GM23338 (cell line): ENCODE data around the gene ENOPH1.

Experiments
- CREB1 ChIP-seq: fragments of 250-450 bp; sonication (Bioruptor Pico); IDR thresholded peaks from 2 replicates; pipeline ENCODE4 v1.5.0; 2020; ENCODE audit warnings: low read depth, mild to moderate bottlenecking, moderate library complexity
- EZH2 ChIP-seq: fragments of 200-600 bp; sonication (generic); IDR thresholded peaks from one replicate; pipeline ENCODE4 v1.8.0; 2017; ENCODE audit warnings: antibody characterized with exemption, mild to moderate bottlenecking, low read depth; ENCODE audit not compliant: unreplicated experiment
- EZH2phosphoT487 ChIP-seq: fragments of 200-600 bp; sonication (generic); IDR thresholded peaks from one replicate; pipeline ENCODE4 v1.8.1; 2018; ENCODE audit warnings: antibody characterized with exemption; ENCODE audit not compliant: unreplicated experiment
- POLR2AphosphoS5 ChIP-seq: IDR thresholded peaks from 2 replicates; pipeline ENCODE4 v1.6.1; 2016; ENCODE audit warnings: antibody characterized with exemption, low read depth
- TF ChIP-seq, protein P1 (sequence below), 2 experiments: fragments of 200-600 bp in 1 of 2; sonication (generic) in 1 of 2; conservative IDR thresholded peaks; 2 replicates each; pipeline versions ENCODE4 v1.5.1 to v1.6.1; 2016 to 2017; ENCODE audit warnings: antibody characterized with exemption in 2 of 2, low read depth in 2 of 2, mild to moderate bottlenecking in 2 of 2, moderate library complexity in 1 of 2

DNA sequence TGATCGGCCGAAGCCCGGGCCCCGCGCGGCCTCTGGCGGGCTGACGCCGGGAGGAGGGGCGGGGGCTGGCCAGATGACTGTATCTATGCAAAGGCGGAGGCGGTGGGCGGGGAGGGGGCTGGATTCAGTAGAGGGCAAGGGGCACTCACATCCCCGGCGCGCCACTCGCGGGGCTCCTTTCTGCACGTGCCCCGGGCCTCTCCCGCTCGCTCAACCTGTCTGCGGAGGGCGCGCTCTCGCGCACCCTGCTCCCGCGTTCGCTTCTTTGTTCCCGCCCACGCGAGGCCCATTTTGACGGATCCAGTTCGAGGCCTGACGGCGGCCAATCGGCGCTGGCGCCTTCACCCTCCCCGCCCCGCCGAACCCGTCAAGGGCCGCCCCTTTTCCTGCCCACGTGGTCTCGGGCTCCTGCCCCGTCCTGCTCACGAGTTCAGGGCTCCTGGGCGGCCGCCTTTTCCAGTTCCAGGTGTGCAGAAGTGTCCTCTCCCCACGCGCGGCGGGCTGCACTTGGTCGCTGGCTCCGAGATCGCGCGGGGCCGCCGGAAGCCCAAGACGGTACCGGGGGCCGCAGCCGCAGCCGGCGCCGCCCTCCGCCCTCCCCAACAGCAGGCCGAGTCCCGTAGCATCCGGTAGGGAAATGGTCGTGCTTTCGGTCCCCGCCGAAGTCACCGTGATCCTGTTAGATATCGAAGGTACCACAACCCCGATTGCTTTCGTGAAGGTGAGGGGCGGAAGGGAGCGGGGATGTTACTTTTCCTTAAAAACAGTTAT, at the start of gene ENOPH1, which contains the start of gene HNRNPDL:
- TF ChIP-seq, protein P1, sequence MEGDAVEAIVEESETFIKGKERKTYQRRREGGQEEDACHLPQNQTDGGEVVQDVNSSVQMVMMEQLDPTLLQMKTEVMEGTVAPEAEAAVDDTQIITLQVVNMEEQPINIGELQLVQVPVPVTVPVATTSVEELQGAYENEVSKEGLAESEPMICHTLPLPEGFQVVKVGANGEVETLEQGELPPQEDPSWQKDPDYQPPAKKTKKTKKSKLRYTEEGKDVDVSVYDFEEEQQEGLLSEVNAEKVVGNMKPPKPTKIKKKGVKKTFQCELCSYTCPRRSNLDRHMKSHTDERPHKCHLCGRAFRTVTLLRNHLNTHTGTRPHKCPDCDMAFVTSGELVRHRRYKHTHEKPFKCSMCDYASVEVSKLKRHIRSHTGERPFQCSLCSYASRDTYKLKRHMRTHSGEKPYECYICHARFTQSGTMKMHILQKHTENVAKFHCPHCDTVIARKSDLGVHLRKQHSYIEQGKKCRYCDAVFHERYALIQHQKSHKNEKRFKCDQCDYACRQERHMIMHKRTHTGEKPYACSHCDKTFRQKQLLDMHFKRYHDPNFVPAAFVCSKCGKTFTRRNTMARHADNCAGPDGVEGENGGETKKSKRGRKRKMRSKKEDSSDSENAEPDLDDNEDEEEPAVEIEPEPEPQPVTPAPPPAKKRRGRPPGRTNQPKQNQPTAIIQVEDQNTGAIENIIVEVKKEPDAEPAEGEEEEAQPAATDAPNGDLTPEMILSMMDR (conservative IDR thresholded peaks at IDR 0.05; ENCODE audit: low read depth in 2 of 2), result no peak
- TF ChIP-seq EZH2 (no peak), POLR2AphosphoS5 (peak; percentile 92), CREB1 (CRISPR knock-in tag) (peak; percentile 50), EZH2phosphoT487 (no peak)
